Keratinocyte (primary cell): Measurements from ENCODE around the gene TENT4A. TPM values are rescaled to one million over a fixed set of nuclear protein-coding genes. Genes with fewer than 3 reads are reported as not detected.

ENCODE experiments used
- DNase-seq: peaks from one replicate; pipeline ENCODE4 v3.0.0-alpha.2; 2011; ENCODE audit warnings: low read depth, missing footprints, low spot score
- FAIRE-seq: peaks from 2 replicates; lab custom pipeline; 2011; peaks lifted over from hg19 to GRCh38; lab: Jason Lieb, UNC
- H2AFZ ChIP-seq: 2 replicates; pipeline ENCODE4 v1.6.0; 2012; ENCODE audit warnings: low read length, control low read depth, inconsistent platforms; ENCODE audit not compliant: control insufficient read depth
- H3K27ac ChIP-seq: 2 replicates; pipeline ENCODE4 v1.5.1; 2011; ENCODE audit warnings: low read length; ENCODE audit not compliant: control insufficient read depth, insufficient read depth
- H3K27me3 ChIP-seq: 3 replicates; pipeline ENCODE4 v1.6.0; 2011; ENCODE audit warnings: low read length; ENCODE audit not compliant: control insufficient read depth, insufficient read depth; ENCODE audit errors: extremely low read depth
- H3K36me3 ChIP-seq, 2 experiments: 2 replicates in 1 of 2; 3 replicates in 1 of 2; pipeline ENCODE4 v1.5.1; 2011; ENCODE audit warnings: low read length in 2 of 2, mild to moderate bottlenecking in 1 of 2; ENCODE audit not compliant: control insufficient read depth in 2 of 2, insufficient read depth in 2 of 2; ENCODE audit errors: extremely low read depth in 1 of 2
- H3K4me1 ChIP-seq: 3 replicates; pipeline ENCODE4 v1.5.1; 2011; ENCODE audit warnings: low read length; ENCODE audit not compliant: control insufficient read depth, insufficient read depth; ENCODE audit errors: extremely low read depth
- H3K4me2 ChIP-seq: 3 replicates; pipeline ENCODE4 v1.6.0; 2011; ENCODE audit warnings: low read depth, low read length; ENCODE audit not compliant: control insufficient read depth, insufficient read depth; ENCODE audit errors: extremely low read depth
- H3K4me3 ChIP-seq, 3 experiments: fragments of 200-600 bp in 1 of 3; sonication (generic) in 1 of 3; 2 replicates in 2 of 3; 3 replicates in 1 of 3; pipeline ENCODE4 v1.5.1; 2011 to 2016; ENCODE audit warnings: low read length in 3 of 3, mild to moderate bottlenecking in 3 of 3, control low read depth in 2 of 3, inconsistent platforms in 1 of 3, low read depth in 1 of 3, mixed read lengths in 1 of 3, mixed run types in 1 of 3, moderate library complexity in 1 of 3; ENCODE audit not compliant: control insufficient read depth in 2 of 3, insufficient read depth in 2 of 3; ENCODE audit errors: extremely low read depth in 1 of 3
- H3K79me2 ChIP-seq: 2 replicates; pipeline ENCODE4 v1.6.0; 2012; ENCODE audit warnings: low read length; ENCODE audit not compliant: control insufficient read depth, insufficient read depth
- H3K9ac ChIP-seq: 3 replicates; pipeline ENCODE4 v1.6.0; 2011; ENCODE audit warnings: low read length; ENCODE audit not compliant: control insufficient read depth, insufficient read depth; ENCODE audit errors: extremely low read depth
- H3K9me1 ChIP-seq: 3 replicates; pipeline ENCODE4 v1.6.0; 2011; ENCODE audit warnings: low read length; ENCODE audit not compliant: control insufficient read depth, insufficient read depth; ENCODE audit errors: extremely low read depth
- H3K9me3 ChIP-seq: 2 replicates; pipeline ENCODE4 v1.5.1; 2012; ENCODE audit warnings: low read depth, low read length; ENCODE audit not compliant: control insufficient read depth
- H4K20me1 ChIP-seq: 3 replicates; pipeline ENCODE4 v1.6.0; 2011; ENCODE audit warnings: low read length; ENCODE audit not compliant: control insufficient read depth, insufficient read depth; ENCODE audit errors: extremely low read depth
- CTCF ChIP-seq, 3 experiments: IDR thresholded peaks in 1 of 3; conservative IDR thresholded peaks in 1 of 3; optimal IDR thresholded peaks in 1 of 3; 2 replicates in 2 of 3; 3 replicates in 1 of 3; pipeline versions ENCODE3 to v1.5.1; 2011; ENCODE audit warnings: low read length in 3 of 3, mild to moderate bottlenecking in 3 of 3, moderate library complexity in 2 of 3, control low read depth in 1 of 3, inconsistent platforms in 1 of 3; ENCODE audit not compliant: insufficient read depth in 2 of 3; ENCODE audit errors: extremely low read depth in 1 of 3
- EZH2 ChIP-seq: IDR thresholded peaks from one replicate; pipeline ENCODE4 v1.6.1; 2012; ENCODE audit warnings: inconsistent platforms, mild to moderate bottlenecking, low read length, moderate library complexity
- dilution Hi-C: fragments of 300-500 bp; cut with MboI; formaldehyde crosslinking; loops from one replicate; pipeline ENCODE4 v1.7.0; 2020; ENCODE audit warnings: low sequenced_read_pairs; ENCODE audit not compliant: extremely low pct_ligation_motif_present
- polyA plus RNA-seq, 5 experiments: library from polyadenylated mRNA; depleted of rRNA in 3 of 5; stranded (reverse) in 3 of 5; stranded (forward) in 1 of 5; unstranded in 1 of 5; fragments of >200 nt; gene quantifications; 1 replicate in 1 of 5; 2 replicates in 3 of 5; 3 replicates in 1 of 5; pipeline versions ENCODE4 v1.2.1 to v1.2.3, GENCODE V29; 2011 to 2012; ENCODE audit warnings: missing spikeins in 2 of 5, low read depth in 1 of 5, low replicate concordance in 1 of 5

The TENT4A gene
- polyA plus RNA-seq, 1 donor (not counting 4 experiments of a cell fraction or from before 2014, with no cell fraction given), result 5.9 TPM

DNA sequence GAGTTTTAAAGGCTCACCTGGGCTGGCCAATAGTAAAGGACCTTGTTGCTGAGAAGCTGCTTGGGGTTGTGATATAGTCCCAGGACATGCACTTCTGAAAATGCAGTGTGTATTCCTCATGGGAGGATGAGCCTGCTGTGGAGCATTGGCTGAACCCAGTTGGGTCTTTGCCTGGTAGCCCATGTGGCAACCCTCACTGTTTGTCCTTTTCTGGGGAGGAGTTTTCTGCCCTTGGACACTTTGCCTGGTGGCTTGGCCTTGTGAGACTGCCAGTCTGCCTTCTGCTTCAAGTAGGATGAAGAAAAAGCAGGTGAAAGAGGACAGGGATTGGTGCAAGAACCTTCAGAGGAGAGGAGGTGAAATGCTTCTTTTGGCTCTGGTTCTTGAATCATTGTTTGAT lies 4.0 kb downstream of the TENT4A start:
- H2AFZ ChIP-seq, result no peak overlapping the region
- FAIRE-seq (no peak), DNase-seq (no peak)
- no peak for TF ChIP-seq CTCF (optimal IDR thresholded peaks at IDR 0.05 in 1 of 3, IDR thresholded peaks at IDR 0.05 in 1 of 3, conservative IDR thresholded peaks at IDR 0.05 in 1 of 3; ENCODE audit: extremely low read depth in 1 of 3, insufficient read depth in 2 of 3, low read length in 3 of 3)
- no peak for TF ChIP-seq EZH2
- peak overlapping the region; percentile 47 for H3K4me2 ChIP-seq
- no peaks in the 10 kb centered on the region for H3K27me3 ChIP-seq
- H3K9me1 ChIP-seq, result peaks cover 7% of the 10 kb centered on the region
- peaks cover 81% of the 10 kb centered on the region for H3K79me2 ChIP-seq
- H3K9ac ChIP-seq, result no peak overlapping the region
- H3K4me3 ChIP-seq, result no peak overlapping the region
- no peaks in the 10 kb centered on the region for H3K9me3 ChIP-seq
- dilution Hi-C loops, result no loop called here
- H3K27ac ChIP-seq, result no peak overlapping the region
- peaks cover 4 to 13% of the 10 kb centered on the region in 2 experiments for H3K36me3 ChIP-seq
- H3K4me1 ChIP-seq, result peaks cover 10% of the 10 kb centered on the region
- peaks cover 39% of the 10 kb centered on the region for H4K20me1 ChIP-seq

GRCh38 chr5:6717687-6718086 lies 4.5 kb downstream of the TENT4A start:
- dilution Hi-C loops, result no loop called here

More at GRCh38 chr5:6717687-6718086, 4.5 kb downstream of the TENT4A start:
- Histone ChIP-seq H3K36me3 (peaks cover 4 to 13% of the 10 kb centered on the region in 2 experiments), H3K9me3 (no peaks in the 10 kb centered on the region), H2AFZ (no peak overlapping the region), H3K4me1 (peaks cover 9% of the 10 kb centered on the region), H3K79me2 (peaks cover 86% of the 10 kb centered on the region), H3K4me2 (peak overlapping the region; percentile 47), H3K9ac (no peak overlapping the region), H3K27me3 (no peaks in the 10 kb centered on the region), H3K4me3 (no peak overlapping the region), H3K9me1 (peaks cover 7% of the 10 kb centered on the region), H3K27ac (no peak overlapping the region), H4K20me1 (peaks cover 39% of the 10 kb centered on the region)
- DNase-seq (no peak), FAIRE-seq (no peak)
- no peak for TF ChIP-seq EZH2
- no peak for TF ChIP-seq CTCF (optimal IDR thresholded peaks at IDR 0.05 in 1 of 3, IDR thresholded peaks at IDR 0.05 in 1 of 3, conservative IDR thresholded peaks at IDR 0.05 in 1 of 3; ENCODE audit: extremely low read depth in 1 of 3, insufficient read depth in 2 of 3, low read length in 3 of 3)
